Transverse colon (tissue), 4 donors: Measurements from ENCODE around the gene PDE7B. TPM values are rescaled to one million over a fixed set of nuclear protein-coding genes. Genes with fewer than 3 reads are reported as not detected.

ENCODE experiments used
- DNase-seq: peaks from one replicate; pipeline ENCODE4 v3.0.0-alpha.2; 2019
- H3K27ac ChIP-seq, 4 donors: fragments of 200-600 bp; sonication (generic); 2 replicates each; pipeline ENCODE4 v1.5.1; 2016 to 2018; ENCODE audit warnings: inconsistent platforms in 4 of 4
- H3K27me3 ChIP-seq: fragments of 200-600 bp; sonication (generic); 2 replicates; pipeline ENCODE4 v1.5.1; 2017; ENCODE audit warnings: inconsistent platforms
- H3K36me3 ChIP-seq, 4 donors: fragments of 200-600 bp; sonication (generic); 2 replicates each; pipeline ENCODE4 v1.5.1; 2017 to 2019; ENCODE audit warnings: inconsistent platforms in 4 of 4
- H3K4me1 ChIP-seq, 4 donors: fragments of 200-600 bp; sonication (generic); 2 replicates each; pipeline ENCODE4 v1.5.1; 2017 to 2020; ENCODE audit warnings: inconsistent platforms in 4 of 4
- H3K4me3 ChIP-seq, 4 donors: fragments of 200-600 bp; sonication (generic); 1 replicate in 1 of 4; 2 replicates in 3 of 4; pipeline versions ENCODE4 v1.5.1 to v1.6.1; 2017 to 2019; ENCODE audit warnings: inconsistent platforms in 4 of 4
- H3K9me3 ChIP-seq, 2 donors: fragments of 200-600 bp; sonication (generic); 2 replicates each; pipeline ENCODE4 v1.5.1; 2017 to 2019; ENCODE audit warnings: inconsistent platforms in 2 of 2
- EP300 ChIP-seq: sonication (generic); formaldehyde crosslinking; IDR thresholded peaks from one replicate; pipeline ENCODE4 v1.6.1; 2017; ENCODE audit warnings: antibody characterized with exemption, low read depth
- POLR2A ChIP-seq: fragments of 450-650 bp; IDR thresholded peaks from one replicate; pipeline ENCODE4 v1.6.1; 2016; ENCODE audit warnings: antibody characterized with exemption, mild to moderate bottlenecking, moderate library complexity
- POLR2AphosphoS5 ChIP-seq, 3 donors: sonication (generic); formaldehyde crosslinking; IDR thresholded peaks; one replicate each; pipeline ENCODE4 v1.6.1; 2016; ENCODE audit warnings: antibody characterized with exemption in 3 of 3
- WGBS, 2 donors: methylation state at CpG; one replicate each; pipeline ENCODE4 v1.1.5; 2018; ENCODE audit warnings: low coverage in 1 of 2; 5-methylcytosine and 5-hydroxymethylcytosine counted together
- in situ Hi-C, 4 donors: fragments of 200-750 bp; cut with MboI; loops; one replicate each; pipeline versions ENCODE4 v1.15.0 to v1.15.1; 2017; ENCODE audit warnings: low sequenced_read_pairs in 3 of 4, low pct_ligation_motif_present in 1 of 4, low pct_unique_long_range_greater_than_20kb in 1 of 4
- intact Hi-C: fragments of 100-400 bp; cut with DNase I; formaldehyde crosslinking; loops from one replicate; pipeline ENCODE4 v1.15.1; 2023; ENCODE audit warnings: low total_unique reads
- total RNA-seq, 4 donors: library from RNA; depleted of rRNA; stranded (reverse); fragments of >200 nt; gene quantifications; one replicate each; pipeline ENCODE4 v1.1.0, GENCODE V29; 2016
- TF ChIP-seq, protein P1 (sequence below), 5 experiments: fragments of 200-600 bp in 3 of 5; fragments of 450-650 bp in 2 of 5; sonication (generic) in 3 of 5; IDR thresholded peaks; 1 replicate in 2 of 5; 2 replicates in 3 of 5; pipeline ENCODE4 v1.5.1; 2016 to 2017; ENCODE audit warnings: antibody characterized with exemption in 5 of 5, inconsistent platforms in 3 of 5, mild to moderate bottlenecking in 2 of 5, moderate library complexity in 1 of 5

The PDE7B gene
- total RNA-seq, 4 donors from 2014 or later = 0.40 to 2.2 (median 1.4) TPM

DNA sequence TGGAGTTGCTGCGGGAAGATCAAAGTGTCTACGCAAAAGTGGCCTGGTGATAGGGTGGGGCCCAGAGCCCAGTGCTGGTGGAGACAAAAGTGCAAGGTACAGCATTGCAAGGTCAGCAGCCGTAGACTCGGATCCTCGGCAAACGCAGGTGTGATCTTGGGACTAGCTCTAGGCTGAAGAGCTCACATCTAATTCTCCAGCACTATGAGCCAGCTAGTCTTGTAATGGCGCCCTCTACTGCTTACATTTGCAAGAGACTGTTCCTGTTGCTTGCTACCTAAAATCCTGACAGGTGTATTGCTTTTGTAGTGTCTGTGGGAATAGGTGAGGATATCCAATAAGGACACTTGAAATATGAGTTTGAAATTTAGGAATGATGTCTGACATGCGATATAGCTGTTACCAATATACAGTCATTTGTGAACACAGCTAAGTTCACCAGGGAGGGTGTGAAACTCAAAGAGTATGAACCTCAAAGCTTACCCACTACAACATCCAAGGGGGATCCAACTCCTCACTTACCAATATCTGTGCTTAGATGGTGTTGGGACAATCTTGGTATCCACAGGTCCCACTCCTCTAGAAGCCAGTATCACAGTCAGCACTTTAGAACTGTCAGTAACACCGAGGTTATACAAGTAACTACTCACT, 58.4 kb downstream of the PDE7B start:
- in situ Hi-C loops = loop anchor here in 1 of 4 donors (25.0 kb wide), 1 partner anchor 373 kb away; no protein-coding TSS in a partner anchor
- peak; percentile 39 for DNase-seq

DNA sequence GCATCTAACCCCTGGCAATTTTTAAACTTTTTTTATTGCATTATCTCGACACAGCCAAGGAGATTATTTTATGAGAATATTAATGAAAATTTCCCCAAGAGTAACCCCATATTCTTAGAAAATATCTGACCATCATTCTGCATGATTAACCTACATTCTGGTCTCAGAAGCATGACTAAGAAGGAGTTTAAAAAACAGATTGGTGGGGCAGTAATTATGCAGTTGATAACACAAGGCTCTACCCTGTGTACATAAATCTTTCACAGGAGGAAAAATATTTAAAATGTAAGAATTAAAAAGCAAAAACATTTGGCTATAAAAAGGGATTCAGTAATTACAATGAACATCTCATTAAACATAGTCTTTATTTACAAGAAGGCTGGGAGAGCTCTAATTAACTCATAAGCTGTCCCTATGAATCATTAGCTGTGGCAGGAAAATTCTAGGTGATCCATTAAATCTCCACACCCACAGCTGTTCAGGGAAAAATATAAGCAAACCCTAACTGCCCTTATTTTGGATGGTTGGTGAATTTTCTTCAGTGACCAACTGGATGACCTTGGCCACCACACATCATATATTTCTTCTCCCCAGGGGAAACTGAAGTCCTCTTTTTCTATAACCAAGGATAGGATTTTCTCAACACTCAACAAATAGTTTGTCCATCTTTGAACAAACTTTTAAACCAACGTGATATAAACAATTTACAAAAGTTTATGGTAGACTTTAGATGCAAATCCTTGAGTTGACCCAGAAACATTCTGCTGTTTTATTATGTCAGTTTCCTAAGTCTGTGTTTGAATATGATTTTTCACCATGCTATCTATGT, 59.5 kb downstream of the PDE7B start:
- WGBS, 2 donors = 53 to 57% methylated on average over 2 of the region's 2 CpGs
- Histone ChIP-seq H3K36me3 (no peaks in the 10 kb centered on the region), H3K27me3 (no peaks in the 10 kb centered on the region), H3K4me1 (no peaks in the 10 kb centered on the region), H3K9me3 (no peaks in the 10 kb centered on the region), H3K4me3 (no peak overlapping the region), H3K27ac (no peak overlapping the region)
- in situ Hi-C loops (loop anchor here in 1 of 4 donors (25.0 kb wide), 1 partner anchor 374 kb away; no protein-coding TSS in a partner anchor), intact Hi-C loops (no loop called here)
- TF ChIP-seq POLR2A (no peak), EP300 (no peak), POLR2AphosphoS5 (IDR thresholded peaks at IDR 0.05) (no peak)
- TF ChIP-seq, protein P1, sequence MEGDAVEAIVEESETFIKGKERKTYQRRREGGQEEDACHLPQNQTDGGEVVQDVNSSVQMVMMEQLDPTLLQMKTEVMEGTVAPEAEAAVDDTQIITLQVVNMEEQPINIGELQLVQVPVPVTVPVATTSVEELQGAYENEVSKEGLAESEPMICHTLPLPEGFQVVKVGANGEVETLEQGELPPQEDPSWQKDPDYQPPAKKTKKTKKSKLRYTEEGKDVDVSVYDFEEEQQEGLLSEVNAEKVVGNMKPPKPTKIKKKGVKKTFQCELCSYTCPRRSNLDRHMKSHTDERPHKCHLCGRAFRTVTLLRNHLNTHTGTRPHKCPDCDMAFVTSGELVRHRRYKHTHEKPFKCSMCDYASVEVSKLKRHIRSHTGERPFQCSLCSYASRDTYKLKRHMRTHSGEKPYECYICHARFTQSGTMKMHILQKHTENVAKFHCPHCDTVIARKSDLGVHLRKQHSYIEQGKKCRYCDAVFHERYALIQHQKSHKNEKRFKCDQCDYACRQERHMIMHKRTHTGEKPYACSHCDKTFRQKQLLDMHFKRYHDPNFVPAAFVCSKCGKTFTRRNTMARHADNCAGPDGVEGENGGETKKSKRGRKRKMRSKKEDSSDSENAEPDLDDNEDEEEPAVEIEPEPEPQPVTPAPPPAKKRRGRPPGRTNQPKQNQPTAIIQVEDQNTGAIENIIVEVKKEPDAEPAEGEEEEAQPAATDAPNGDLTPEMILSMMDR (IDR thresholded peaks at IDR 0.05) = no peak
- no peak for DNase-seq

More for the DNA sequence above, 58.4 kb downstream of the PDE7B start:
- TF ChIP-seq, protein P1 (IDR thresholded peaks at IDR 0.05) = peak; percentile 30 to 54 (median 49)
- TF ChIP-seq POLR2AphosphoS5 (IDR thresholded peaks at IDR 0.05) = no peak
- 48 to 50% methylated on average over 8 to 9 of the region's 9 CpGs for WGBS, 2 donors
- Histone ChIP-seq H3K36me3 (no peaks in the 10 kb centered on the region), H3K27me3 (no peaks in the 10 kb centered on the region), H3K9me3 (no peaks in the 10 kb centered on the region), H3K4me1 (no peaks in the 10 kb centered on the region), H3K27ac (no peak overlapping the region), H3K4me3 (no peak overlapping the region)
- intact Hi-C loops = no loop called here

DNA sequence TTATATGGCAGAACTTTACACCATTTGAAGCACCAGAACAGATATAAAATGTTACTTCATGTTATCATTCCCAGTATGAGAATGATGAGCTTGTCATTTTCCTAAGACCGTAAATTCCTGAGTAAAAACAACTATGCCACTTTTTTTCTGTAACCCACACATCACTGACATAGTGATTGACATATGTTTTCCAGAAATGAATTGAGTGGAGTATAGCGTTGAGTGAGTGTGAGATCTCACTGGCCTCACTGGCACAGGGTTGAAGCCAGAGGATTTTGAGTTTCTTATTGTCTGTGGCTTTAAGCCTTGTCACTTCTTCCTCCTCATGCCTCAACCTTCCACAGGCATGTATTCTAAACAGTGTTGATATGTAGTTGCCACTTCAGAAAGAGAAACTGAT, 62.3 kb downstream of the PDE7B start:
- DNase-seq = no peak
- no peak overlapping the region for H3K4me3 ChIP-seq
- in situ Hi-C loops = loop anchor here in 1 of 4 donors (25.0 kb wide), 1 partner anchor 376 kb away; no protein-coding TSS in a partner anchor
- 65 to 83% methylated on average over 2 of the region's 2 CpGs for WGBS, 2 donors
- intact Hi-C loops = no loop called here
- no peaks in the 10 kb centered on the region for H3K27me3 ChIP-seq
- H3K27ac ChIP-seq = no peak overlapping the region
- TF ChIP-seq, protein P1 (IDR thresholded peaks at IDR 0.05) = no peak
- TF ChIP-seq POLR2A = no peak
- no peak for TF ChIP-seq EP300
- no peaks in the 10 kb centered on the region for H3K4me1 ChIP-seq
- H3K9me3 ChIP-seq = no peaks in the 10 kb centered on the region
- H3K36me3 ChIP-seq = no peaks in the 10 kb centered on the region

DNA sequence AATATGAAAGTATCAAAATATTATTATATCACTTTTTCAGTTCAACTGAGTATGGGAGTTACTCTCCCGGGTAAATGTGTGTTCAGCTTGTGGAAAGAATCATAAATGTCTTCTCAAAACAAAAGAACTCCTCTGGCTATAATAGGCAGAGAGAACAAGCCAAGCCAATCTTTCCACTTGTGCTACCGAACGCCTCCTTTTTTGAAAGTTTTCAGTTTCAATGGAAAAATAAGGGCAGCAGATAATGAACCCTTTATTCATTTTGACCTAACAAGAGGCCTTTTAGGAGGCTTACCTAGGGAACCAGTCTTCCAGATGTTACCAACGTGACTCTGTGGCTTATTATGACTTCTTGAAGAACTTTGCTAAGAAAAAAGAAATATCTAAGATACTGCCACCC, 67.5 kb downstream of the PDE7B start:
- TF ChIP-seq EP300 (no peak), POLR2AphosphoS5 (IDR thresholded peaks at IDR 0.05) (no peak), POLR2A (no peak)
- TF ChIP-seq, protein P1 (IDR thresholded peaks at IDR 0.05) = no peak
- no peak for DNase-seq
- no peak overlapping the region for H3K27ac ChIP-seq
- no peak overlapping the region for H3K4me3 ChIP-seq
- intact Hi-C loops = no loop called here
- no peaks in the 10 kb centered on the region for H3K36me3 ChIP-seq
- H3K27me3 ChIP-seq = no peaks in the 10 kb centered on the region
- no peaks in the 10 kb centered on the region for H3K9me3 ChIP-seq
- H3K4me1 ChIP-seq = peaks cover 0 to 13% (median 2%) of the 10 kb centered on the region in 4 donors
- in situ Hi-C loops = loop anchor here in 1 of 4 donors (25.0 kb wide), 1 partner anchor 382 kb away; no protein-coding TSS in a partner anchor
- WGBS, 2 donors = 67 to 70% methylated on average over 4 of the region's 4 CpGs
